Activated T-cell treated with anti-CD3 and anti-CD28 coated beads, Interleukin-2, amount 50 U/mL, for 48 hours (primary cell): ENCODE data around the gene CD47.

ENCODE experiments used
- DNase-seq, 2 experiments: peaks; one replicate each; pipeline ENCODE4 v3.0.0-alpha.2; 2020

CD47 gene

DNA sequence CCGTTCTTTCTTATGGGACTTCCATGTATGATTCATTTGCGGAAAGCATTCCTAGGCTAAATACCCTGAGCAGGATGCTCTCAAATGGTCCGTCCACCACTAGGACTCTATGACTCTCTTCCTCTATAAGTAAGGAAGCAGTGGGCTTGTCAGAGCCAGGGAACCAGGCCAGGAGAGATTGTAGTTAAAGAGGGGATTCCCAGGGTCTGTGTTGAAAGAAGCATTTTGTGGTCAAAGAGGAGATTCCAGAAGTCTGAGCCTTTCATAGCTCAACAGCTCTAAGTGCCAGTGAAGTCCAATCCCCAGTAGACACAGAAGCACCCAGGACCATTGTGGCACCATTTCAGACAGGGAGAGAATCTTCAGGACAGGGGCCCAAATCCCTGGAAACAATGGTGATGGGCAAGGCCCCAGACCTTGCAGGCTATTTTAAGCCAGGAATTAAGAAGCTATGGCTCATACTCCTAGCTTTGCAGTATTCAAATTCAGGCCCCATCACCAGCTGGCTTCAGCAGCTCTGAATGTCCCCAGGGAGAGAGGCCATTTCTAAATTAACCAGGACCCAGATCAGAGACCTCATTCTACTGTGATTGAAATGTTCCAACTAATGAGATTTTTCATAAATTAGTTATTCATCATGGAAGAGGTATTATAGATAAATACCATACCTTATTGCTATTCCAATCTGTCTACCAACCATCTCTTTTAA, 81.7 kb downstream of the CD47 start:
- DNase-seq: no peak

DNA sequence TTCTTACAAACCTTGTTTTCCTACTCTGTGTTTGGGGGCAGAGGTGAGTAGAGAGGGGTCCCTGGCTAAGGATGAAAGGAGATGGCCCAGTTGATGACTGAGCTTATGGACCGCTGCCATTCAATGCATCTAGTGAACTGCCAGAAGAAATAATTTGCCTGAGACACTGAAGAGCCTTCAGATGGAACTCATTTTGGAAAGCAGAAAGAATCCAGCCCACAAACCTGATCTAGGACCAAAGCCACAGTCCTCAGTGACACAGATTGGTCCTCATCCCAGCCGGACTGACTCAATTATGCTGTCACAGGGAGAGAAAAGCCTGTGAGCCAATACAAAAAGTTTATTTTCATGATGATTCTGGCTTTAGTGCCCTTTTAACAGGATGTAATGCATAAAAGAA, 82.7 kb downstream of the CD47 start:
- DNase-seq: no peak

- no peak for DNase-seq
Observed at GRCh38 chr3:108006881-108007331, 83.9 kb downstream of the CD47 start.

- no peak for DNase-seq
Observed at GRCh38 chr3:108006077-108006771, 84.6 kb downstream of the CD47 start.

GRCh38 chr3:108004647-108005046, 86.2 kb downstream of the CD47 start:
- DNase-seq: no peak

DNA sequence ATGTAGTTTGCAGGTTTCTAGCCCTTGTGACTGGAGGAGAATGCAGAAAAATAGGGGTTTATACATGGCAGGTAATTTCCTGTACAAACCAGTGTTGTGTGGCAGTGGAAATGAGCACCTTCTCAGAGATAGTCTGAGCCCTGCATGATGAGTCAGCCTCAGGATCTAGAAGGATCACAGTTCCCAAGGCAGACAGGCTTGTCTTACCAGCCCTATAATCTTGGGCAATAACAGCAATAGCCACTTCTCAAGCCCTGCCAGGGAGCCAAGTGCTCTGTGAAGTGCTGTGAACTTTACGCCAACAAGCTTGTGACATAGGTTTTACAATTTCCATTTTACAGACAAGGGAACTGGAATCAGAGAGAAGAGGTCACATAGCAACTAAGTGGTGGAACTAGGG, 89.4 kb downstream of the CD47 start:
- DNase-seq: no peak

DNA sequence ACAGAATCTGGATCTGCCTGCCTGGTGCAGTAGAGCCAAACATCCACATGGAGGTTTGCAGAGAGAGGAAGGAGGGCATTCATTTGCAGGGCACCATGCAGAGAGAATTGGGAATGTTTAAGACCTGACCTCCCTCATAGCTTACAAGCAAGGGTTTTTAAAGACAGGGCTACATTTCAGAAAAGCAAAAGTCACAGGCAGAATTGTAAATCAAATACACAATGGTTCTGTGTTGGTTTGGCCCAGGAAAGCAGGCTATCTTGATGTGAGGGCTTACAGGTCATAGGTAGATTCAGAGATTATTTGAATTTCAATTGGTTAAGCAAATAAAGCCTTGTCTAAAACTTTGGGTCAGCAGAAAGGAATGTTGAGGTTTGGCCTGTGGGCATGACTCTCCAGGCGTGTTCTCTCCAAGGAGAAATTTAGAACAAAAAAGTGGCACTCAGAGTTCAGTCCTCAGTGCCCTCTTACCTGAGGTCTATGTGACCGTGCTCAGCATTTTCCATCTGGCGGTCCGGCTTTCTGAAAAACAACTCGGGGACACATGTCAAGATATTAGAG, 91.5 kb downstream of the CD47 start:
- no peak for DNase-seq

GRCh38 chr3:107997671-107998070, 93.2 kb downstream of the CD47 start:
- no peak for DNase-seq

GRCh38 chr3:107995823-107996222, 95.0 kb downstream of the CD47 start:
- DNase-seq: no peak

GRCh38 chr3:107994956-107995715, 95.7 kb downstream of the CD47 start:
- DNase-seq: no peak

DNA sequence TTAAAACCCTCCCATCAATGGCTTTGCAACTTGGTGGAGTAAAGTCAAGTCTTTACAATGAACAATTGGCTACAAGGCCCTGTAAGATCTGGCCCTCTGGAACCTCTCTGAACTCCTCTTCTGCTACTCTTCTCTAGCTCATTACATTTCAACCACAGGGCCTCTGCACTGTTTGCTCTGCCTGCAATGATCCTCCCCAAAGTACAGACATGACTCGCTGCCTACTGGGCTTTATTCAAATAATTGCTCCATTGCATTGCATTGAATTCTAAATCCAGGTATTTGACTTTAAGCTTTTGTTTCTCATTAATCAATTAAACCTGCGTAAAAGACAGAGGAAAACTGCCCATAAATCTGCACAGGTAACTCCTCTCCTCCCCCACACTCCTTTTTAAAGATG, 96.7 kb downstream of the CD47 start:
- DNase-seq: no peak

- DNase-seq: no peak
Observed at GRCh38 chr3:107993771-107994170, 97.1 kb downstream of the CD47 start.
